GM21423 (cell line): Measurements from ENCODE around the gene CDKAL1.
A peak's percentile ranks its signal among the peaks of the same experiment; 100 is the strongest.

Experiments used
- ATAC-seq: cut with Tn5 transposase; IDR thresholded peaks from one replicate; pipeline ENCODE4 v1.9.1; 2021; ENCODE audit warnings: mild to moderate bottlenecking, moderate library complexity; ENCODE audit not compliant: unreplicated experiment

CDKAL1 gene

DNA sequence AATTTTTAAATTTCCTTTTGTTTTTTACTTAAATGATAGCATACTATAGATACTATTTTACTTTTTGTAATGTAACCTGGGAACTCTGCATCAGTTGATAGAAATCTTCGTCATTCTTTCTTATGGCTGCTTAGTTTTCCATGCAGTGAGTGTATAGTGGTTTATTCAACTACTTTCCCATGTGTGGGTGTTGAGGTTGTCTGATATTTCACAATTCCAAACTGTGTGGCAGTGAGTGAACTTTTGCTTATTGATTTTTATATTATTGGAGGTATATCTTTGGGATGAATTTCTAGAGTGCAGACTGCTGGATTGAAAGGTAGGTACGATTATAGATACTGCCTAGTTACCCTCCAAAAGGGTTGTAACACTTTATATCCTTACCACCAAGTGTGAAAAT lies 136.5 kb downstream of the CDKAL1 start:
- no peak for ATAC-seq

GRCh38 chr6:20672038-20672437 lies 137.8 kb downstream of the CDKAL1 start:
- no peak for ATAC-seq

DNA sequence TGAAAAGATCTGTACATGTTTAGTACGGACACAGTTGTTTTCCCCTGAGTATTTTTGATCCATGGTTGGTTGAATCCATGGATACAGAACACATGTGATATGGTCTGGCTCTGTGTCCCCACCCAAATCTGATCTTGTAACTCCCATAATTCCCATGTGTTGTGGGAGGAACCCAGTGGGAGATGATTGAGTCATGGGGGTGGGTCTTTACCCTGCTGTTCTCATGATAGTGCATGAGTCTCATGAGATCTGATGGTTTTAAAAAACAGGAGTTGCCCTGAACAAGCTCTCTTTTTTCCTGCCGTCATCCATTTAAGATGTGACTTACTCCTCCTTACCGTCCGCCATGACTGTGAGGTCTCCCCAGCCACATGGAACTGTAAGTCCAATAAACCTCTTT lies 139.2 kb downstream of the CDKAL1 start:
- ATAC-seq, result no peak

- ATAC-seq, result no peak
Measured at GRCh38 chr6:20674664-20675063, 140.4 kb downstream of the CDKAL1 start.

GRCh38 chr6:20678831-20679352 lies 144.6 kb downstream of the CDKAL1 start:
- ATAC-seq, result no peak

GRCh38 chr6:20680697-20681165 lies 146.5 kb downstream of the CDKAL1 start:
- peak; percentile 80 for ATAC-seq

DNA sequence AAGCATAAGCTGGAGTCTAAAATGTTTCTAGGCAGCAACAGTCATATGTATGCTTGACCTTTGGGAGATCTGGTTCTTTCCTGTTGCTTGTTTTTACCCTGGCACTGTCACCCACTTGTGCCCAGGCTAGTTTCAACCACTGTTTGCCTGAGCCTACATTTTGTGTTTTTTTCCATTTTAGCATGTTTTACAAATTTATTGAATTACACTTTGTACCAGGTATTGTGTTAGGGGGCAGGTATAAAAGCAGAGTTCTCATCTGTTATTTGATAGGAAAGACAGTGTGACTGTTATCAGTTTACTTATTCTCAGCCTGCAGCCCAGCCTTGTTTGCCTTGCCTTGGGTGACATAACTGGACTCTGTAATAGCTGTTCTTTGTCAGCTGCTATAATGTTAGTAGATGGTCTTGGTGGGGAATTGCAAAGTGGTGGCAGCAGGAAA lies 147.0 kb downstream of the CDKAL1 start:
- ATAC-seq, result peak; percentile 36

DNA sequence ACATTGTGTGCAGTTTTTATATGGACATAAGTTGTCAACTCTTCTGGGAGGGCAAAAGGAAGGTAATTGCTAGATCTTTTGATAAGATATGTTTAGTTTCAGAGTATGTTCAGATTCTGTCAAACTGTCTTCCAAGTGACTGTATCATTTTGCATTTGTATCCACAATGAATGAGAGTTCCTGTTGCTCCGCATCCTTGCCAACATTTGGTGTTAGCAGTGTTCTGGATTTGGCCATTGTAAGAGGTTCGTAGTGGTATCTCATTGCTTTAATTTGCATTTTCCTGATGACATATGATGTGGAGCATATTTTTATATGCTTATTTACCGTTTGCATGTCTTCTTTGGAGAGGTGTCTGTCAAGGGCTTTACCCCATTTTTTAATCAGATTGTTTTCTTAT lies 150.2 kb downstream of the CDKAL1 start:
- no peak for ATAC-seq

GRCh38 chr6:20686142-20686541 lies 151.9 kb downstream of the CDKAL1 start:
- ATAC-seq, result no peak

- ATAC-seq, result no peak
Measured at GRCh38 chr6:20687494-20687893, 153.2 kb downstream of the CDKAL1 start.

DNA sequence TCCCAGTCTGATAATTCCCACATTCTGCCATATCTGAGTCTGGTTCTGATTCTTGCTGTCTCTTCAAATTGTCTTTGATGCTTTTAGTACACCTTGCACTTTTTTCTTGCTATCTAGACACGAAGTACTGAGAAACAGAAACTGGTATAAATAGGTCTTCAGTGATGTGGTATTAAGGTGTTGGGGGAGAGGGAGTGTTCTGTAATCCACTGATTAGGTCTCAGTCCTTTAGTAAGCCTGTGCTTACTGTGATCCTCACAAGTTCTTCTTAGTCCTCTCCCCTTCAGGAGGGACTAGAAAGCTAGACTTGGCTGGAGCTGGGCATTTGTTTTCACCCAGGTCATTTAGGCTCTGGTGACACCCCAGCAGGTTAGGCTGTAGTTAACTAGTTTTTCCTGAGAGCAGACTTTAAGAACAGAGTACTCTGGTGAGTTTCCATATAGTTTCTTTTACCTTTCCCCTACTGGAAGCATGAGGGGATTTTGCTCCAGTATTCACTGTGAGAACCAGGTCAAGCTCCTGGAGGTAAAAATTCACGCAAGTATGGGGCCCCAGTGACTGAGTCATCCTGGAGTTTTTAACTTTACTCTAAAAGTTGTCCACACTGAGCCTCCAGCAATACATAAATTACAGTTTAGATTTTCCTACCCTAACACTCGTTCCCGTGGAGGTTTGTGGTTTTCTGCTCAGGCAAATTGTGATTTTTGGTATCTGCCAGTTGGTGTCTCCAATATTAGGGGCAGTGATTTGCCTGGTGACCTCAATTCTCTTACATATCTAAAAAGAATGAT lies 154.6 kb downstream of the CDKAL1 start:
- ATAC-seq, result peak; percentile 93

DNA sequence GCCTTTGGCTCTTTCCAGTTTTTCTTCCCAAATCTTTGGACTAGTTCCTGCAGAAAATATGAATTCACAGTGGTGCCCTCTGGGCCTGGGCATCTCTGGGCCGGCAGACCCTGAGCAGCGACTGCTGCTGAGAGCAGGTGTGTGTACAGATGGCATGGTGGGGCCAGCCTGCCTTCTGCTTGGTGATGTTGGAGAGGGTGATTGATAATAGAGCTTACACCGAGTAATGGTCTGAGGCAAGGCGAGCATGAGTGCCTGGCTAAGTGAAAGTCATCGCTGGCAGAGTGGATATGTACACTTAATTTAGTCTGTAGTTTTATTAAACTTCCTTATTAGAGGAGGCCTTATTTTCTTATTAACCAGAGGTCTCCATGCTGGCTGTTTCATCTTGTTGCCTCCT lies 156.9 kb downstream of the CDKAL1 start:
- no peak for ATAC-seq

DNA sequence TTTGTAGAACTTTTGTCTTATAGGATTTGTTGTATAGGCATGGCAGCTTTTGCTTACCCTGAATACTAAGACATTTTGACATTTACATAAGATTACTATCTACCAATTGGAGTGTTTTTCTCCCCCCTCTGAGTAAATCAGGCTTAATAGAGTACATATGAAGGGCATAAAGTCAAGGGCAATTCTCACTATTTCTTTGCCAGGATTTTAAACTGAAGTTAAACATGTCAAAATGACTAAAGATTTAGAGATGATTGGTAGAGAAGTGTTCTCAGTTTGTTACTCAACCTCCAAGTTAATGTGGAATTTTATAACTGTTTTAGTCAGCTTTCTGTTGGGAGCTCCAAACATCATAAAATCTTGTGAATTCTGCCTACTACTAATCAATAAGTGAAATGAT lies 157.8 kb downstream of the CDKAL1 start:
- ATAC-seq, result no peak

DNA sequence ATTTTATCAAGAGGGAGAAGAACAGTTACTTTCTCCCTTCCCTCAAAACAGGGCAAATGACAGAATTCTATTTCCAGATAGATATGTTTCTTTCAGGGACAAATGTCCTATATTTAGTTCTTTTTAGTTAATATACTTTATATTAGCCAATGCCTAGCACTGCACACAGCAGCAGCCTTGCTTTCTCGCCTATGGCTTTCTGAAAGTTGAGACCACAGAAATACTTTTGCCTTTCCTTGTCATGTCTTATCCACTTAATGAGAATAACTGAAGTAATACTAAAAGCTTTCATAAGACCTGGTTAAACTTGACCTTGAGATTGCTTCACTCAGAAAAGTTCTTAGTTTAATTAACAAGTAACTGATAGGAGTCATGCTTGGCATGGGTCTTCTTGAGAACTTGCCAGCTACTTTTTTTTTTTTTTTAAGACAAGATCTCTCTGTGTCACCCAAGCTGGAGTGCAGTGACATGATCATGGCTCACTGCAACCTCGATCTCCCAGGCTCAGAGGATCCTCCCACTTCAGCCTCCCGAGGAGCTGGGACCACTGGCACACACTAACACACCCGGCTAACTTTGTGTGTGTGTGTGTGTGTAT lies 159.3 kb downstream of the CDKAL1 start:
- no peak for ATAC-seq

DNA sequence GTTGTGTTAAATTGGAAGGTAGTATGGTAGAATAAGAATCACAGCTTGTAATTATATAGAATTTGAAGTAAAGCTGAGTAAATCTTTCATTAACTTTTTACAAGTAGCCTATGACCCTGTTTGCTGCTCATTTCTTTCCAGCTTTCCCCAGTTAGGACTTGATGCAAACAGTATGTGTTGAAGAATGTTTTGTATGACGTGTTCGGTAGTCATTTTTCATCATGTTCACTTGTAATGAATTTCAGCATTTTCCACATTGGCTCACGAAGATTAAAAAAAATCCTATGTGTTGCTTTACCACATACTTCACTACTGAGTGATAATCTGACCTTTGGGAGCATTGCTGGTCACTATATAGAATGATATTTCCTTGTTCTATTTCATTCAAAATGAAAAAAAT lies 162.4 kb downstream of the CDKAL1 start:
- no peak for ATAC-seq

DNA sequence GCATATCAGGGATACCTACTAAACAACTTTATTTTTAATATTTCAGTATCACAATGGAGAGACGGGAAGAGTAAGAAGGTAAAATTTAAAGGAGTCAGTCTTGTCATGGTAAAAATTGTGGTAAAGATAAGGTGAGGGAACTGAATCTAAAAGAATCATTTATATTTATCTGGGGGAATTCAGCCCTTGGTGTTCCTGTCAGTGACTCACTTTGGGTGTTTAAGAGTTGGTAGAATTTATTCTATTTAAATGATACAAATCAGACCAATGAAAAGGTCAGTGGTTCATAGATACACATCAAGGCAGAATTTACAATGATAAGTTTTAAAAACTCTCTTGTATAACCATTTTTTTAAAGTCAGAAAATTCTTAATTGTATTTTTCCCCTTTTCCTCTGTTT lies 164.4 kb downstream of the CDKAL1 start:
- no peak for ATAC-seq

GRCh38 chr6:20699402-20699801 lies 165.1 kb downstream of the CDKAL1 start:
- ATAC-seq, result no peak

DNA sequence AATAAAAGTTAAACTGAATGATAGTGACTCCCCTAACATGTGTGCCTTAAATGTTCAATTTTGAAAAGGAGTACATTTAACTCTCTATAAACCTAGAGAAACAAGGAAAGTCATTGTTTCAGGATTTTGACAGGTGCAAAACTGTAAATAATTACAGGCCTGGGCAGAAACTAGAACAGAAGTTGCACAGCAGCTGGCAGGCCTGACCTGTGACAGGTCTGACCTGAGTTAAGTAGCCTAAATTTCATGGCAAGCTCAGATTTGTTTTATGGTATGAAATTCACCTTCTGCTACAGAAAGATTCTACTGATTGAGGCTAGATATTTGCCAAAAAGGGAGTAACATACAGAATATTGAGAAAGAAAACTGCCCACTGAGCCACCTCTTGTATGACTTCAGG lies 166.1 kb downstream of the CDKAL1 start:
- peak; percentile 51 for ATAC-seq

- ATAC-seq, result no peak
Measured at GRCh38 chr6:20702366-20702765, 168.1 kb downstream of the CDKAL1 start.

- ATAC-seq, result no peak
Measured at GRCh38 chr6:20703049-20703448, 168.8 kb downstream of the CDKAL1 start.

- no peak for ATAC-seq
Measured at GRCh38 chr6:20704325-20705025, 170.2 kb downstream of the CDKAL1 start.

DNA sequence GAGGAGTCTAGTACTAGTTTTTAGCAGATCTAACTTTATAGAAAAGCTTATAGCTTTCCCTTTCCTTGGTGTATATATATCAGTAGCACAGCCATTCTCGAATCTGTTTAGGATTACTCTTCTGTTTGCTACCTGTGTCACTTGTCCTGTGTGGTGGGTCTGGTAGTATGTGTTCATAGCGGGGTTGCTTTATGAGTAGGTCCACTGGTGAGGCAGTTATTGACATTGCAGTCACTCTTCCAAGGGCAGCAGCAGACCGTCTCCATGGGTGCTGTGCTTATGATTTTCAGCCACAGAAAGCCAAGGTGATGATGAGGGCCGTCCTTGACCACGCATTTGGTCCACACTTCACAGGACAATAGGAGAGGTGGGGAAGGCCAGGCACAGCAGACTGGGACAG lies 171.5 kb downstream of the CDKAL1 start:
- ATAC-seq, result no peak
